GM21367 (cell line): ENCODE results near the gene STK11.

ENCODE experiments used
- ATAC-seq: cut with Tn5 transposase; IDR thresholded peaks from one replicate; pipeline ENCODE4 v1.9.1; 2021; ENCODE audit not compliant: unreplicated experiment

STK11 gene

GRCh38 chr19:1225440-1226226, 20.1 kb downstream of the STK11 start:
- ATAC-seq: no peak

- ATAC-seq: no peak
These were observed 20.6 kb downstream of the STK11 start for GRCh38 chr19:1226227-1226518.

- ATAC-seq: no peak
These were observed 21.1 kb downstream of the STK11 start for GRCh38 chr19:1226522-1227303.

GRCh38 chr19:1227304-1228054, 21.9 kb downstream of the STK11 start:
- no peak for ATAC-seq

GRCh38 chr19:1228161-1228957, 22.8 kb downstream of the STK11 start:
- no peak for ATAC-seq

GRCh38 chr19:1229056-1229923, 23.7 kb downstream of the STK11 start:
- ATAC-seq: no peak

GRCh38 chr19:1229924-1230782, 24.6 kb downstream of the STK11 start:
- no peak for ATAC-seq

GRCh38 chr19:1230783-1231489, 25.4 kb downstream of the STK11 start:
- no peak for ATAC-seq

- no peak for ATAC-seq
These were observed 26.4 kb downstream of the STK11 start for GRCh38 chr19:1231729-1232637.

- ATAC-seq: no peak
These were observed 27.1 kb downstream of the STK11 start for GRCh38 chr19:1232652-1233072.

GRCh38 chr19:1233115-1233667, 27.6 kb downstream of the STK11 start:
- ATAC-seq: no peak

GRCh38 chr19:1234051-1234954, 28.7 kb downstream of the STK11 start:
- ATAC-seq: no peak

- no peak for ATAC-seq
These were observed 29.4 kb downstream of the STK11 start for GRCh38 chr19:1234955-1235380.

- ATAC-seq: no peak
These were observed 30.3 kb downstream of the STK11 start for GRCh38 chr19:1235625-1236538.

- ATAC-seq: no peak
These were observed 31.0 kb downstream of the STK11 start for GRCh38 chr19:1236576-1236975.
